H1 (cell line): ENCODE data around the gene CACNA2D3. TPM values are rescaled to one million over a fixed set of nuclear protein-coding genes. Genes with fewer than 3 reads are reported as not detected.

Experiments used
- CTCF ChIA-PET: fragments of 300-600 bp; sonication (Branson Sonifier 250); formaldehyde crosslinking; loops from one replicate; lab custom pipeline; 2021; ENCODE audit not compliant: partially characterized antibody; lab: Charles Lee
- POLR2A ChIA-PET: fragments of 300-600 bp; sonication (Branson Sonifier 250); formaldehyde crosslinking; loops from one replicate; lab custom pipeline; 2021; ENCODE audit warnings: inconsistent platforms; ENCODE audit not compliant: partially characterized antibody; lab: Charles Lee
- DNase-seq, 2 experiments: peaks; one replicate each; pipeline versions ENCODE4 v3.0.0 to v3.0.0-alpha.2; 2010 to 2022; ENCODE audit warnings: low spot score in 2 of 2, low read depth in 1 of 2, mixed read lengths in 1 of 2
- FAIRE-seq: peaks from 2 replicates; lab custom pipeline; 2011; peaks lifted over from hg19 to GRCh38; lab: Jason Lieb, UNC
- H2AFZ ChIP-seq: 2 replicates; pipeline ENCODE4 v1.8.1; 2012; ENCODE audit warnings: low read length, inconsistent platforms
- H2AK5ac ChIP-seq: 2 replicates; pipeline ENCODE4 v1.6.1; 2013; ENCODE audit warnings: low read depth, low read length
- H2BK120ac ChIP-seq: replicated peaks from 2 replicates; pipeline ENCODE3; 2013; ENCODE audit warnings: low read depth, low read length, inconsistent platforms
- H2BK12ac ChIP-seq: 2 replicates; pipeline ENCODE4 v1.6.1; 2013; ENCODE audit warnings: low read depth, low read length
- H2BK15ac ChIP-seq: 2 replicates; pipeline ENCODE4 v1.6.1; 2013; ENCODE audit warnings: low read length
- H2BK20ac ChIP-seq: 2 replicates; pipeline ENCODE4 v1.6.1; 2013; ENCODE audit warnings: low read length
- H2BK5ac ChIP-seq: 2 replicates; pipeline ENCODE4 v1.6.1; 2013; ENCODE audit warnings: low read depth, low read length
- H3K14ac ChIP-seq: 2 replicates; pipeline ENCODE4 v1.6.1; 2013; ENCODE audit warnings: inconsistent platforms; ENCODE audit not compliant: insufficient read length
- H3K18ac ChIP-seq: 2 replicates; pipeline ENCODE4 v1.6.1; 2013; ENCODE audit warnings: low read length; ENCODE audit errors: extremely low read depth
- H3K23ac ChIP-seq: 2 replicates; pipeline ENCODE4 v1.6.1; 2013; ENCODE audit warnings: inconsistent platforms; ENCODE audit not compliant: insufficient read length
- H3K23me2 ChIP-seq: 2 replicates; pipeline ENCODE4 v1.6.1; 2013; ENCODE audit warnings: low read depth, low read length
- H3K27ac ChIP-seq: 2 replicates; pipeline ENCODE4 v1.6.1; 2011; ENCODE audit warnings: low read depth, low read length, inconsistent platforms
- H3K27me3 ChIP-seq, 4 experiments: replicated peaks in 1 of 4; 1 replicate in 1 of 4; 2 replicates in 3 of 4; pipeline versions ENCODE4 v1.6.1 to v1.8.1; 2011 to 2013; ENCODE audit warnings: low read length in 3 of 4, mild to moderate bottlenecking in 3 of 4, inconsistent platforms in 2 of 4, mixed read lengths in 2 of 4, moderate library complexity in 1 of 4; ENCODE audit not compliant: control insufficient read depth in 3 of 4, insufficient read depth in 3 of 4; ENCODE audit errors: extremely low read depth in 1 of 4
- H3K36me3 ChIP-seq, 4 experiments: 2 replicates each; pipeline versions ENCODE4 v1.6.1 to v1.8.1; 2011 to 2013; ENCODE audit warnings: mild to moderate bottlenecking in 4 of 4, low read length in 3 of 4, moderate library complexity in 2 of 4, control low read depth in 1 of 4, inconsistent platforms in 1 of 4; ENCODE audit not compliant: insufficient read depth in 4 of 4, control insufficient read depth in 2 of 4
- H3K4ac ChIP-seq: replicated peaks from 2 replicates; pipeline ENCODE3; 2013; ENCODE audit warnings: low read length, low read depth, mixed read lengths, inconsistent platforms; ENCODE audit not compliant: insufficient read length
- H3K4me1 ChIP-seq, 4 experiments: replicated peaks in 1 of 4; 1 replicate in 1 of 4; 2 replicates in 3 of 4; pipeline versions ENCODE4 v1.6.1 to v1.8.1; 2011 to 2013; ENCODE audit warnings: low read length in 3 of 4, inconsistent platforms in 2 of 4, mixed read lengths in 1 of 4; ENCODE audit not compliant: insufficient read depth in 4 of 4, control insufficient read depth in 3 of 4
- H3K4me2 ChIP-seq, 2 experiments: 2 replicates each; pipeline versions ENCODE4 v1.6.1 to v1.8.1; 2011 to 2013; ENCODE audit warnings: low read depth in 2 of 2, low read length in 2 of 2, control low read depth in 1 of 2, inconsistent platforms in 1 of 2, mild to moderate bottlenecking in 1 of 2; ENCODE audit not compliant: insufficient read depth in 1 of 2
- H3K4me3 ChIP-seq, 4 experiments: fragments of 200-600, 300-600 bp in 1 of 4; sonication (generic), shearing (Covaris generic), sonication (Bioruptor Twin) in 1 of 4; 2 replicates each; pipeline versions ENCODE4 v1.5.1 to v1.8.1; 2011 to 2016; ENCODE audit warnings: low read length in 4 of 4, low read depth in 3 of 4, control low read depth in 2 of 4, inconsistent platforms in 2 of 4, mild to moderate bottlenecking in 2 of 4, mixed read lengths in 1 of 4, moderate library complexity in 1 of 4; ENCODE audit not compliant: insufficient read depth in 2 of 4; ENCODE audit errors: extremely low read depth in 1 of 4
- H3K56ac ChIP-seq: replicated peaks from 2 replicates; pipeline ENCODE3; 2013; ENCODE audit warnings: low read depth, mild to moderate bottlenecking, mixed read lengths, low read length, inconsistent platforms; ENCODE audit not compliant: insufficient read length
- H3K79me1 ChIP-seq: 2 replicates; pipeline ENCODE4 v1.6.1; 2013; ENCODE audit warnings: low read depth, low read length, control low read depth
- H3K79me2 ChIP-seq, 2 experiments: 2 replicates each; pipeline versions ENCODE4 v1.6.1 to v1.8.1; 2012 to 2013; ENCODE audit warnings: low read length in 2 of 2, mild to moderate bottlenecking in 2 of 2, inconsistent platforms in 1 of 2; ENCODE audit not compliant: insufficient read depth in 2 of 2, control insufficient read depth in 1 of 2
- H3K9ac ChIP-seq, 4 experiments: replicated peaks in 1 of 4; 1 replicate in 1 of 4; 2 replicates in 3 of 4; pipeline versions ENCODE4 v1.6.1 to v1.8.1; 2011 to 2013; ENCODE audit warnings: low read depth in 3 of 4, low read length in 3 of 4, control low read depth in 2 of 4, mild to moderate bottlenecking in 2 of 4, moderate library complexity in 2 of 4, inconsistent platforms in 1 of 4; ENCODE audit errors: extremely low read depth in 1 of 4
- H3K9me3 ChIP-seq, 2 experiments: 2 replicates each; pipeline versions ENCODE4 v1.6.1 to v1.8.1; 2012 to 2013; ENCODE audit warnings: mild to moderate bottlenecking in 2 of 2, moderate library complexity in 2 of 2, control low read depth in 1 of 2, inconsistent platforms in 1 of 2, low read depth in 1 of 2, low read length in 1 of 2, mixed read lengths in 1 of 2; ENCODE audit not compliant: insufficient read depth in 2 of 2
- H4K20me1 ChIP-seq, 2 experiments: replicated peaks in 1 of 2; 2 replicates each; pipeline versions ENCODE3 to v1.8.1; 2011 to 2013; ENCODE audit warnings: inconsistent platforms in 2 of 2, low read length in 2 of 2, mild to moderate bottlenecking in 1 of 2; ENCODE audit not compliant: insufficient read depth in 2 of 2, control insufficient read depth in 1 of 2
- H4K5ac ChIP-seq: 2 replicates; pipeline ENCODE4 v1.6.1; 2013; ENCODE audit warnings: low read length, low read depth, mixed read lengths, inconsistent platforms; ENCODE audit not compliant: insufficient read length
- H4K8ac ChIP-seq: 2 replicates; pipeline ENCODE4 v1.8.0; 2013; ENCODE audit warnings: mild to moderate bottlenecking, moderate library complexity, low read length, inconsistent platforms; ENCODE audit not compliant: insufficient read depth; ENCODE audit errors: extremely low read depth
- H4K91ac ChIP-seq: replicated peaks from 2 replicates; pipeline ENCODE3; 2013; ENCODE audit warnings: low read length, mixed read lengths, inconsistent platforms; ENCODE audit not compliant: insufficient read length
- ASH2L ChIP-seq: fragments of 200-600, 300-600 bp; sonication (generic); IDR thresholded peaks from one replicate; pipeline ENCODE4 v1.7.1; 2017; ENCODE audit warnings: low read length
- CBX5 ChIP-seq: fragments of 300-800, 300-1000 bp; sonication (generic); IDR thresholded peaks from 2 replicates; pipeline ENCODE4 v1.7.1; 2016; ENCODE audit warnings: antibody characterized with exemption, low read length, low read depth
- CTCF ChIP-seq, 3 experiments: IDR thresholded peaks; 1 replicate in 2 of 3; 2 replicates in 1 of 3; pipeline versions ENCODE4 v1.5.1 to v1.6.1; 2011; ENCODE audit warnings: low read length in 3 of 3, mild to moderate bottlenecking in 3 of 3, inconsistent platforms in 2 of 3, low read depth in 1 of 3, moderate library complexity in 1 of 3; ENCODE audit not compliant: insufficient read depth in 1 of 3; ENCODE audit errors: control extremely low read depth in 1 of 3
- EP300 ChIP-seq, 2 experiments: IDR thresholded peaks; 1 replicate in 1 of 2; 2 replicates in 1 of 2; pipeline ENCODE4 v1.6.1; 2011 to 2012; ENCODE audit warnings: low read depth in 2 of 2, low read length in 2 of 2, mild to moderate bottlenecking in 2 of 2, borderline replicate concordance in 1 of 2, inconsistent platforms in 1 of 2, moderate library complexity in 1 of 2
- EZH2 ChIP-seq: fragments of 200-600 bp; sonication (generic); IDR thresholded peaks from 2 replicates; pipeline ENCODE4 v1.7.1; 2012; ENCODE audit warnings: low read depth, mild to moderate bottlenecking, moderate library complexity, low read length, inconsistent platforms; ENCODE audit not compliant: severe bottlenecking
- GTF2F1 ChIP-seq: IDR thresholded peaks from 2 replicates; pipeline ENCODE4 v1.6.1; 2012; ENCODE audit warnings: low read depth, low read length, improper control_type of control experiment, borderline replicate concordance
- HDAC2 ChIP-seq, 2 experiments: fragments of 300-600 bp in 1 of 2; sonication (generic) in 1 of 2; IDR thresholded peaks; 2 replicates each; pipeline ENCODE4 v1.6.1; 2011 to 2012; ENCODE audit warnings: low read depth in 2 of 2, low read length in 2 of 2, mild to moderate bottlenecking in 2 of 2, moderate library complexity in 2 of 2, borderline replicate concordance in 1 of 2, inconsistent platforms in 1 of 2
- HDAC6 ChIP-seq: IDR thresholded peaks from one replicate; pipeline ENCODE4 v1.7.1; 2012; ENCODE audit warnings: low read depth, mild to moderate bottlenecking, inconsistent platforms, low read length, moderate library complexity
- POLR2A ChIP-seq, 2 experiments: IDR thresholded peaks; 1 replicate in 1 of 2; 2 replicates in 1 of 2; pipeline ENCODE4 v1.6.1; 2011; ENCODE audit warnings: low read depth in 2 of 2, low read length in 2 of 2, mild to moderate bottlenecking in 2 of 2; ENCODE audit errors: control extremely low read depth in 1 of 2
- POLR2AphosphoS5 ChIP-seq: IDR thresholded peaks from 2 replicates; pipeline ENCODE4 v1.6.1; 2011; ENCODE audit warnings: low read depth, low read length
- RNF2 ChIP-seq: fragments of 200-900, 300-1000 bp; sonication (generic); IDR thresholded peaks from 2 replicates; pipeline ENCODE4 v1.7.1; 2016; ENCODE audit warnings: borderline replicate concordance, low read depth, mild to moderate bottlenecking, antibody characterized with exemption, low read length; ENCODE audit not compliant: poor library complexity, severe bottlenecking; ENCODE audit errors: missing control alignments
- WGBS, 2 experiments: shearing (Covaris generic) in 1 of 2; methylation state at CpG; one replicate each; pipeline versions ENCODE4 v1.1.6 to v1.1.7; 2013 to 2015; ENCODE audit warnings: low lambda C conversion rate in 2 of 2, mixed read lengths in 2 of 2, inconsistent platforms in 1 of 2, low coverage in 1 of 2, missing lambda C conversion rate in 1 of 2; ENCODE audit not compliant: insufficient replicate concordance in 2 of 2, insufficient coverage in 1 of 2, insufficient read length in 1 of 2; ENCODE audit errors: extremely low coverage in 1 of 2, missing lambda C conversion rate in 1 of 2; 5-methylcytosine and 5-hydroxymethylcytosine counted together
- polyA plus RNA-seq, 7 experiments: library from polyadenylated mRNA; depleted of rRNA in 3 of 7; stranded (reverse) in 5 of 7; unstranded in 2 of 7; fragments of >200 nt in 5 of 7; fragments of 200-250 nt in 2 of 7; gene quantifications; 1 replicate in 5 of 7; 2 replicates in 1 of 7; 4 replicates in 1 of 7; pipeline versions ENCODE4 v1.2.1 to v1.2.3, GENCODE V29; 2011 to 2013; ENCODE audit warnings: missing spikeins in 2 of 7, mixed read lengths in 2 of 7
- total RNA-seq: library from RNA; stranded (reverse); fragmentation: NEBNext Ultra II Directional; extraction: Animal tissue kit (Norgen Biotek cat#: 25700); gene quantifications from 2 replicates; pipeline ENCODE4 v1.2.1, GENCODE V29; 2021

CACNA2D3 gene
- total and polyA plus RNA-seq, 2 of the 8 experiments (the other 6 are each of a cell fraction or from before 2014, with no cell fraction given): 1.5 to 1.8 TPM

GRCh38 chr3:55097441-55097840 is 975.1 kb downstream of the CACNA2D3 start:
- Histone ChIP-seq H3K79me2 (no peaks in the 10 kb centered on the region), H2AFZ (no peak overlapping the region), H3K18ac (no peak overlapping the region), H3K27ac (no peak overlapping the region), H3K23me2 (no peaks in the 10 kb centered on the region), H3K4me3 (no peak overlapping the region), H2BK5ac (no peak overlapping the region), H3K23ac (no peak overlapping the region), H4K5ac (no peak overlapping the region), H3K4me2 (no peak overlapping the region), H4K91ac (no peak overlapping the region), H2BK12ac (no peak overlapping the region), H4K8ac (no peak overlapping the region), H3K79me1 (no peaks in the 10 kb centered on the region), H2AK5ac (no peak overlapping the region), H3K9me3 (no peaks in the 10 kb centered on the region), H3K9ac (no peak overlapping the region), H3K4me1 (no peaks in the 10 kb centered on the region), H3K56ac (no peak overlapping the region), H3K36me3 (no peaks in the 10 kb centered on the region), H2BK120ac (no peak overlapping the region), H3K14ac (no peak overlapping the region), H2BK20ac (no peak overlapping the region), H2BK15ac (no peak overlapping the region), H3K4ac (no peak overlapping the region), H3K27me3 (no peaks in the 10 kb centered on the region; a peak in 1 of 7 replicates), H4K20me1 (no peaks in the 10 kb centered on the region)
- no peak for FAIRE-seq
- no peak for DNase-seq
- POLR2A ChIA-PET: interaction anchor here (0.6 kb wide), 1 partner anchor 1065 kb away, joined by 3 read pairs; no protein-coding TSS in a partner anchor
- CTCF ChIA-PET: interaction anchor here (0.6 kb wide), 1 partner anchor 152 kb away, joined by 3 read pairs; no protein-coding TSS in a partner anchor
- WGBS, 2 experiments: 93% methylated on average over 3 of the region's 3 CpGs; no CpG with 5 or more reads in 1 of the 2 experiments
- TF ChIP-seq RNF2 (no peak), HDAC2 (IDR thresholded peaks at IDR 0.05; ENCODE audit: borderline replicate concordance in 1 of 2, low read depth in 2 of 2, low read length in 2 of 2) (no peak), EP300 (IDR thresholded peaks at IDR 0.05; ENCODE audit: borderline replicate concordance in 1 of 2, low read depth in 2 of 2, low read length in 2 of 2) (no peak), GTF2F1 (no peak), POLR2AphosphoS5 (no peak), CTCF (IDR thresholded peaks at IDR 0.05; ENCODE audit: control extremely low read depth in 1 of 3, insufficient read depth in 1 of 3, low read depth in 1 of 3, low read length in 3 of 3) (no peak), CBX5 (no peak), EZH2 (no peak), POLR2A (IDR thresholded peaks at IDR 0.05; ENCODE audit: control extremely low read depth in 1 of 2, low read depth in 2 of 2, low read length in 2 of 2) (no peak), ASH2L (no peak), HDAC6 (no peak)
